ENCODE measurements around the gene PIK3C2G.

DNA sequence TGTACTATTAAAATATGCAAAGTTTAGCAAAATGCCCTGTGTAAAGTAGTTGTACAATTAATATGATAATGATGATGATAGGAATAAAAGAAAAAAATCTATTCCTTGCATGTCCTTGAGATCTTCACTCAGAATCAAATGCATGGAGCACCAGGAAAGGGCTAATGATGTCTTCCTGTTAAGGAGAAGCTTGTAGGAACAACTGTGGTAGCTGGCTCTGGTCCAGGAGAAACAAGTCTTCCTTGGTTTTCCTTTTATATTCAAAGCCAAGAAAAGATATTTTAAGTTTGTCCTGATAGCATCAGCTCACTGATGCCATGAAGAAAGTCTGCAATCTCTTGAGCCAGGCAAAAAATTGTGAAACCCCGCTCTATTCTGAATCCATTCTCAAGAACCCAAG lies 138.9 kb downstream of the PIK3C2G start:
- TF ChIP-seq, protein P1, sequence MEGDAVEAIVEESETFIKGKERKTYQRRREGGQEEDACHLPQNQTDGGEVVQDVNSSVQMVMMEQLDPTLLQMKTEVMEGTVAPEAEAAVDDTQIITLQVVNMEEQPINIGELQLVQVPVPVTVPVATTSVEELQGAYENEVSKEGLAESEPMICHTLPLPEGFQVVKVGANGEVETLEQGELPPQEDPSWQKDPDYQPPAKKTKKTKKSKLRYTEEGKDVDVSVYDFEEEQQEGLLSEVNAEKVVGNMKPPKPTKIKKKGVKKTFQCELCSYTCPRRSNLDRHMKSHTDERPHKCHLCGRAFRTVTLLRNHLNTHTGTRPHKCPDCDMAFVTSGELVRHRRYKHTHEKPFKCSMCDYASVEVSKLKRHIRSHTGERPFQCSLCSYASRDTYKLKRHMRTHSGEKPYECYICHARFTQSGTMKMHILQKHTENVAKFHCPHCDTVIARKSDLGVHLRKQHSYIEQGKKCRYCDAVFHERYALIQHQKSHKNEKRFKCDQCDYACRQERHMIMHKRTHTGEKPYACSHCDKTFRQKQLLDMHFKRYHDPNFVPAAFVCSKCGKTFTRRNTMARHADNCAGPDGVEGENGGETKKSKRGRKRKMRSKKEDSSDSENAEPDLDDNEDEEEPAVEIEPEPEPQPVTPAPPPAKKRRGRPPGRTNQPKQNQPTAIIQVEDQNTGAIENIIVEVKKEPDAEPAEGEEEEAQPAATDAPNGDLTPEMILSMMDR (conservative IDR thresholded peaks at IDR 0.05; ENCODE audit: low read depth, low read length), result no peak
- TF ChIP-seq POLR2A (IDR thresholded peaks at IDR 0.05; ENCODE audit: low read depth, low read length) (no peak), CEBPB (IDR thresholded peaks at IDR 0.05; ENCODE audit: low read depth, low read length) (no peak), RFX5 (IDR thresholded peaks at IDR 0.05; ENCODE audit: low read depth, low read length) (no peak), RCOR1 (IDR thresholded peaks at IDR 0.05; ENCODE audit: insufficient replicate concordance, low read length) (no peak), MXI1 (IDR thresholded peaks at IDR 0.05; ENCODE audit: borderline replicate concordance, low read depth, low read length) (no peak), SMC3 (IDR thresholded peaks at IDR 0.05; ENCODE audit: low read depth, low read length) (no peak)
- TF ChIP-seq, protein P2, sequence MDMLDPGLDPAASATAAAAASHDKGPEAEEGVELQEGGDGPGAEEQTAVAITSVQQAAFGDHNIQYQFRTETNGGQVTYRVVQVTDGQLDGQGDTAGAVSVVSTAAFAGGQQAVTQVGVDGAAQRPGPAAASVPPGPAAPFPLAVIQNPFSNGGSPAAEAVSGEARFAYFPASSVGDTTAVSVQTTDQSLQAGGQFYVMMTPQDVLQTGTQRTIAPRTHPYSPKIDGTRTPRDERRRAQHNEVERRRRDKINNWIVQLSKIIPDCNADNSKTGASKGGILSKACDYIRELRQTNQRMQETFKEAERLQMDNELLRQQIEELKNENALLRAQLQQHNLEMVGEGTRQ (IDR thresholded peaks at IDR 0.05; ENCODE audit: low read depth, low read length), result no peak

All from IMR-90 (cell line).